GM21526 (cell line): ENCODE measurements around the gene DACH1.

ENCODE experiments used
- ATAC-seq: cut with Tn5 transposase; IDR thresholded peaks from one replicate; pipeline ENCODE4 v1.9.1; 2021; ENCODE audit warnings: moderate library complexity; ENCODE audit not compliant: unreplicated experiment, low FRiP score

Gene DACH1

GRCh38 chr13:71714802-71715375, 152.1 kb downstream of the DACH1 start:
- ATAC-seq: no peak

GRCh38 chr13:71712988-71713653, 153.9 kb downstream of the DACH1 start:
- no peak for ATAC-seq

GRCh38 chr13:71704656-71705055, 162.3 kb downstream of the DACH1 start:
- ATAC-seq: no peak

GRCh38 chr13:71703138-71703537, 163.9 kb downstream of the DACH1 start:
- ATAC-seq: no peak

GRCh38 chr13:71702253-71702652, 164.8 kb downstream of the DACH1 start:
- no peak for ATAC-seq

- ATAC-seq: no peak
Measured at GRCh38 chr13:71701741-71702140, 165.3 kb downstream of the DACH1 start.

- no peak for ATAC-seq
Measured at GRCh38 chr13:71699342-71699741, 167.7 kb downstream of the DACH1 start.

GRCh38 chr13:71695662-71696061, 171.3 kb downstream of the DACH1 start:
- no peak for ATAC-seq

- no peak for ATAC-seq
Measured at GRCh38 chr13:71685072-71685471, 181.9 kb downstream of the DACH1 start.

GRCh38 chr13:71681901-71682613, 184.9 kb downstream of the DACH1 start:
- ATAC-seq: no peak

GRCh38 chr13:71677124-71677523, 189.9 kb downstream of the DACH1 start:
- ATAC-seq: no peak

- no peak for ATAC-seq
Measured at GRCh38 chr13:71672512-71672911, 194.5 kb downstream of the DACH1 start.

- no peak for ATAC-seq
Measured at GRCh38 chr13:71663431-71663830, 203.6 kb downstream of the DACH1 start.

- no peak for ATAC-seq
Measured at GRCh38 chr13:71661921-71662320, 205.1 kb downstream of the DACH1 start.

GRCh38 chr13:71659404-71659803, 207.6 kb downstream of the DACH1 start:
- no peak for ATAC-seq

GRCh38 chr13:71645467-71645866, 221.5 kb downstream of the DACH1 start:
- ATAC-seq: no peak

- ATAC-seq: no peak
Measured at GRCh38 chr13:71644579-71644978, 222.4 kb downstream of the DACH1 start.

- no peak for ATAC-seq
Measured at GRCh38 chr13:71643448-71643860, 223.6 kb downstream of the DACH1 start.

GRCh38 chr13:71638751-71639150, 228.3 kb downstream of the DACH1 start:
- ATAC-seq: no peak

GRCh38 chr13:71634602-71635443, 232.2 kb downstream of the DACH1 start:
- ATAC-seq: no peak

GRCh38 chr13:71634182-71634581, 232.8 kb downstream of the DACH1 start:
- ATAC-seq: no peak
